Measurements from ENCODE around the gene TMEM106A.
"Not testable (repeated sequence)": the region's sequence is repeated elsewhere in the genome, so short reads cannot be mapped to it uniquely, and the experiment has no call there.

The TMEM106A gene, protein sequence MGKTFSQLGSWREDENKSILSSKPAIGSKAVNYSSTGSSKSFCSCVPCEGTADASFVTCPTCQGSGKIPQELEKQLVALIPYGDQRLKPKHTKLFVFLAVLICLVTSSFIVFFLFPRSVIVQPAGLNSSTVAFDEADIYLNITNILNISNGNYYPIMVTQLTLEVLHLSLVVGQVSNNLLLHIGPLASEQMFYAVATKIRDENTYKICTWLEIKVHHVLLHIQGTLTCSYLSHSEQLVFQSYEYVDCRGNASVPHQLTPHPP

GRCh38 chr17:43211480-43212402 is at the start of gene TMEM106A:
TSS of gene TMEM106A (plus strand) at chr17:43211875. CDS start at chr17:43213042, 1,167 bp downstream.
- in situ Hi-C loops (cut with MboI; ENCODE audit: low sequenced_read_pairs) = no loop called here

DNA sequence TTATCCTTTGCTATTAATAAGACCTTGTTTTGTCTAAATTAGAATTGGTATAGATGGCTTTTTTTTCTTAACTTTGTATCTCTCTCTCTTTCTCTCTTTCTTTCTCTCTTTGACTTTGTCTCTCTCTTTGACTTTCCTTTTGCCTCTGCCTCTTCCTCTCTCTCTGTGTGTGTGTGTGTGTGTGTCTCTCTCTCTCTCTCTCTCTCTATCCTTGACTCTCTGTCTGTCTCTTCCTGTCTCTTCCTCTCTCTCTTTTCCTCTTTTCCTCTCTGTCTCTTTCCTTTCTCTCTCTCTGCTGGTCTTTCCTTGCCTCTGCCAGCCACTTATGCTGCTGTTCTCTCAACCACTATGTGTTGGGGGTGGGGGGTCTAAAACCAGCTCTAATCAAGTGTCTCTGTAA is 45.7 kb upstream of the TMEM106A start:
- in situ Hi-C loops (cut with MboI; ENCODE audit: low sequenced_read_pairs) = not testable (repeated sequence)

DNA sequence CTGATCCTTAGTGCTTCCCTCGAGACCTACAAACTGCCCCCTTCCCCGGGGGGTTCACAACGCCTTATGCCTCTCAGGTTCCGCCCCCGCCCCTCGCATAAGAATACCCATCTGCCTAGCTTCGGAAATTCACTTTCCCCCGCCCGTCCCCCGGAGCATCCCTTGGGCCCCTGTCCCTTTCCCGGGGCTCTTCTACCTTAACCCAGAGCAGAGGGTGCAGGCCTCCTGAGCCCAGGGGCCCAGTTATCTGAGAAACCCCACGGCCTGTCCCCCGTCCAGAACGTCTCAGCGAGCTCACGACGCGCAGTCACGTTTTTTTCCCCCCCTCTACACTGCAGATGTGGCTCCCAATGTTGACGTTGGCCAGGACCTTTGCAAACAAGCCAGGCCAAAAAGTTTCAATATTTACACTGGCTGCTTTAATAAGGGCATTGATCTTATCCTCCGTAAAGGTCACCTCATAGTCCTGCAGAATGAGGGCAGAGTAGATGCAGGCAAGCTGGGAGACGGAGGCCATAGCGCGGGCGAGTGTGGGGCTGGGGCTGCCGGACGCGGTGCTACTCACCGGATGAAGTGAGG is 42.0 kb upstream of the TMEM106A start:
- in situ Hi-C loops (cut with MboI; ENCODE audit: low sequenced_read_pairs) = no loop called here

GRCh38 chr17:43170140-43170765 is 41.4 kb upstream of the TMEM106A start:
- in situ Hi-C loops (cut with MboI; ENCODE audit: low sequenced_read_pairs) = no loop called here

DNA sequence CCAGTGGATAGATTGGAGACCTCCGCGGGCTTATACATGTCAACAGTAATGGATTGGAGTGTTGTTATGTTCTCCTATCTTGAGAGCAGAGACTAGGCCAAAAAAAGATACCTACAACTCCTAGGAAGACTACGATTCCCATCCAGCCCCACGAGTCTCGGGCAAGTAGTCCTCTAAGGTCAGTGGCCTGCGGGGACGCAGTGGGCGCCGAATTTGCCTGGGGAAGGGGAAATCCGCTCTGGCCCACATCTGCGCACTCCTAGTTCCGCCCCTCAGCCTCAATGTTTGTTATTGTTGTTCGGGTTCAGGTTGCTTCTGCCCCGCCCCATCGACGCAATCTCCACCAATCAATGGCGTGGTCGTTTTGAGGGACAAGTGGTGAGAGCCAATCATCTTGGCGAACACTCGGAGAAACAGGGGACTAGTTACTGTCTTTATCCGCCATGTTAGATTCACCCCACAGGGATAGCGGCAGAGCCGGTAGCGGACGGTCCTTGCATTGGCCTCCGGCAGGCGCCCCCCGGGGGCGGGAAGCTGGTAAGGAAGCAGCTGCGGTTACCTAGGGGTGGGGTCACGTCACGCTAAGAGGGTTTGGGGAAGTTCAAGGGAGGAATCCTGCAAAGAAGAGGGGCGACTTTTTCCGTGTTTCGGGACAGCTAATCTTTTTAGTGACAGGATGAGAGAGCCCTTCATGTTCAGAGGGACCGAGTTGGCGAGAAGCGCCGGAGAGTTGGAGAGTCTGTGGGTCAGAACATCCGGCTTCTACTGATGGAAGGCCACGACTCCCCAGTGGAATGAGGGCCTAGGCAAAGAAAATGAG is 40.7 kb upstream of the TMEM106A start, which contains the start of gene NBR1:
Gene NBR1, plus strand, starts transcription at position 449 of the 820 bp plus-strand sequence. CDS start 4,586 bp downstream, outside the sequence.
- in situ Hi-C loops (cut with MboI; ENCODE audit: low sequenced_read_pairs) = no loop called here

GRCh38 chr17:43171586-43172487 is 39.8 kb upstream of the TMEM106A start:
- in situ Hi-C loops (cut with MboI; ENCODE audit: low sequenced_read_pairs) = no loop called here

DNA sequence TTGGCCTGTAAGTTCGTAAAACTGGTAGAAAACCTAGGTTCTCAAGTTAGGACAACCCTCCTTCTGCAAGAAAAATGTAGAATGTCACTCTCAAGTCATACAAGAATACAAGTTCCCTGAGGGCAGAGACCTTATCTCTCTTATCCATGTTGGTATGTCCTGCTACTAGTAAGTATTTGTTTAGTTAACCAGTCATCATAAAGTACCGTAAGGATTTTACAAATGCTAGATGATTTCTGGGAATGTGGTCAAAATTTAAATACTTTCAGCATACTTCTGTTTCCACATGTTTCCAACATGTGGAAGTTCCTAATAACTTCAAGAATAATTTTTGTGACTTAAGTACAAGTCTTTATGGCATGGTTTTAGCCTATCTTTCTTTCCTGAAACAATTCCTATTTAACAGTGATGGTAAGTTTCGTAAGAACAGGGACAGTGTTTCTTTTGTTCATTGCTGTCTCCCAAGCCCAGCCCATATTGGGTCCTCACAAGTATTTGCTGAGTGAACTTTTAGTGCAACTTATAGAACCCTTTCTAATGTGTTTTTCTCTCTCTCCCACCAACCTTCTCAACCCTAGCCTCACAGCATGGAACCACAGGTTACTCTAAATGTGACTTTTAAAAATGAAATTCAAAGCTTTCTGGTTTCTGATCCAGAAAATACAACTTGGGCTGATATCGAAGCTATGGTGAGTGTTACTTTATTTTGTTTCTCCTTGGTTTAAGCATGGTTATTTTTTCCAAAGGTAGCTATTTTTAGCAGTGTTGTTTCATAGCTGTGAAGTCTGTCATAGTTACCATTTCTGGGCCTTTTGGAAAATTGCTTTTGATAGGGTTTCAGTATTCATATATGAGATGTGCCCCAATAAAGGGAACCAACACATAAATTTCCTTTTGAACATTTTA is 36.2 kb upstream of the TMEM106A start:
- in situ Hi-C loops (cut with MboI; ENCODE audit: low sequenced_read_pairs) = no loop called here

DNA sequence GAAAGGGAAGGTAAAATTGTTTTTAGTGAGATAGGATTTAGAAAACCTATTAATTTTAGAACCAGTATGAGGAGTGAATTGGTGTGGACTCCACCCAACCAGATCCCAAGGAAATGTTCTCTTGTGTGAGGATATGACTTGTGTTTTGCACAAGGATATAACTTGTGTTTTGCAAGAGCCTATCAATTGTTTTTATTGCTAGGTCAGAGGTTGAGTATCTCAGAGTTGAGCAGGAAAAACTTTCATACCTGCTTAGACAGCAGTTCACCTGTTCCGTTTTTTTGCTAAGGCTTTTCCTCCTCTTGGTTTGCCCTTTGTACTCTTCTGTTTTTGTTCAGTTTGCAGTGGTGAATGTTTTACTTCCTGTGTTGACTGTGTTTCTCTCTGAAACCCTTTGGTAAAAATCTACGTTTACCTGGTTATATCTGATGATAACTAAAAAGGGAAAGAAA is 35.5 kb upstream of the TMEM106A start:
- in situ Hi-C loops (cut with MboI; ENCODE audit: low sequenced_read_pairs) = no loop called here

GRCh38 chr17:43183921-43184320 is 27.8 kb upstream of the TMEM106A start:
- in situ Hi-C loops (cut with MboI; ENCODE audit: low sequenced_read_pairs) = no loop called here

GRCh38 chr17:43186656-43187055 is 25.0 kb upstream of the TMEM106A start:
- in situ Hi-C loops (cut with MboI; ENCODE audit: low sequenced_read_pairs) = not testable (repeated sequence)

DNA sequence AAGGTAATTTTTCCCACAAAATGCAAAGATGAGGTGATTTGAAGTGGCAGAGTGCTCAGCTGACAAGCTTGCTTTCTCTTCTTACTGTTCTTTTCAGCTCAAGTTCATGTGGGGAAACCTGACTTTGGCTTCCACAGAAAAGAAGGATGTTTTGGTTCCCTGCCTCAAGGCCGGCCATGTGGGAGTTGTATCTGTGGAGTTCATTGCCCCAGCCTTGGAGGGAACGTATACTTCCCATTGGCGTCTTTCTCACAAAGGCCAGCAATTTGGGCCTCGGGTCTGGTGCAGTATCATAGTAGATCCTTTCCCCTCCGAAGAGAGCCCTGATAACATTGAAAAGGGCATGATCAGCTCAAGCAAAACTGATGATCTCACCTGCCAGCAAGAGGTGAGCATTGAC is 18.4 kb upstream of the TMEM106A start:
- in situ Hi-C loops (cut with MboI; ENCODE audit: low sequenced_read_pairs) = no loop called here

GRCh38 chr17:43199633-43200032 is 12.0 kb upstream of the TMEM106A start:
- in situ Hi-C loops (cut with MboI; ENCODE audit: low sequenced_read_pairs) = no loop called here

DNA sequence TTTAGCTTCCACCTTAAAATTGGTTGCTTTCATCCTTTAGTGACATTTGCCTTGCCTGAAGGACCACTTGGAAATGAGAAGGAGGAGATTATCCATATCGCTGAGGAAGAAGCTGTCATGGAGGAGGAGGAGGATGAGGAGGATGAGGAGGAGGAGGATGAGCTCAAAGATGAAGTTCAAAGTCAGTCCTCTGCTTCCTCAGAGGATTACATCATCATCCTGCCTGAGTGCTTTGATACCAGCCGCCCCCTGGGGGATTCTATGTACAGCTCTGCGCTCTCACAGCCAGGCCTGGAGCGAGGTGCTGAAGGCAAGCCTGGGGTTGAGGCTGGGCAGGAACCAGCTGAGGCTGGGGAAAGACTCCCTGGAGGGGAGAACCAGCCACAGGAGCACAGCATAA is 11.5 kb upstream of the TMEM106A start:
- in situ Hi-C loops (cut with MboI; ENCODE audit: low sequenced_read_pairs) = no loop called here

GRCh38 chr17:43203013-43203412 is 8.7 kb upstream of the TMEM106A start:
- in situ Hi-C loops (cut with MboI; ENCODE audit: low sequenced_read_pairs) = not testable (repeated sequence)

GRCh38 chr17:43210576-43210975 is 1.1 kb upstream of the TMEM106A start:
- in situ Hi-C loops (cut with MboI; ENCODE audit: low sequenced_read_pairs) = no loop called here

GRCh38 chr17:43211123-43211479 is 574 bp upstream of the TMEM106A start:
- in situ Hi-C loops (cut with MboI; ENCODE audit: low sequenced_read_pairs) = no loop called here

DNA sequence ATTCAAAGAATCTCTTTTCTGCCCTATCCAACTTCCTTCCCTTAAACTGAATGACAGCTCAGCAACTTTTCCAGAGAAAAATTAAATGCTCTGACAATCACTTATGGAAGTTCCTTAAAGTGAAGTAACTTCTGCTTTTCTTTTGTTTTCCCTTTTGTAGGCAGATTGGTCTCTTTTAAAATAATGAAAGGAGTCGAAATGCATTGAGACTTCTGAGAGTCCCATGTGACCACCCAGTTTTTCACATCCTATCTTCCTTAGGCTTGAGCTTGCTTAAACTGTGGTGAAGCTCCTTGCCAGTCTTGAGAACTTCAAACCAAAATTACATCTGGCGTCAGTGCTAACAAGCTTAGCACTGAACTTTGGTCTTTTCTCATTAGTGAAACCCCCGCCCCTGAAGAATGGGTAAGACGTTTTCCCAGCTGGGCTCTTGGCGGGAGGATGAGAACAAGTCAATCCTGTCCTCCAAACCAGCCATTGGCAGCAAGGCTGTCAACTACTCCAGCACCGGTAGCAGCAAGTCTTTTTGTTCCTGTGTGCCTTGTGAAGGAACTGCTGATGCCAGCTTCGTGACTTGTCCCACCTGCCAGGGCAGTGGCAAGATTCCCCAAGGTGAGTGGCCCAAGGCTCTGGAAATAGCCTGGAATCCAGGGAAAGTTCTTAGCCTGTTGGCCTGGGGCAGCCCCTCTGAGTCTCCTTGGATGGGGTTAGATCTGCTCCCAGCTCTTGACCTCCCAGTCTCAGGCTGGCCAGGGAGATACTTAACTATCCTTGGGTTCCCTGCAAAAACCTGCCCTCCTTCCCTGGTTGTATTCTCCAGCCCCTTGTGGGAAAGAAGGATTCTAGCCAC is 1.2 kb downstream of the TMEM106A start:
- in situ Hi-C loops (cut with MboI; ENCODE audit: low sequenced_read_pairs) = no loop called here
